GM12865 (cell line): ENCODE measurements around the gene CNTD1.
A peak's percentile ranks its signal among the peaks of the same experiment; 100 is the strongest.

Experiments used
- DNase-seq: peaks from one replicate; pipeline ENCODE4 v3.0.0; 2010; ENCODE audit warnings: low read depth
- H3K4me3 ChIP-seq: 2 replicates; pipeline ENCODE4 v1.5.1; 2011; ENCODE audit warnings: mild to moderate bottlenecking, low read depth, low read length, control low read depth
- TF ChIP-seq, protein P1 (sequence below): IDR thresholded peaks from 2 replicates; pipeline ENCODE4 v1.5.1; 2011; ENCODE audit warnings: low read length, control low read depth, low read depth, inconsistent platforms; ENCODE audit not compliant: insufficient read depth; ENCODE audit errors: missing control alignments

Gene CNTD1

DNA sequence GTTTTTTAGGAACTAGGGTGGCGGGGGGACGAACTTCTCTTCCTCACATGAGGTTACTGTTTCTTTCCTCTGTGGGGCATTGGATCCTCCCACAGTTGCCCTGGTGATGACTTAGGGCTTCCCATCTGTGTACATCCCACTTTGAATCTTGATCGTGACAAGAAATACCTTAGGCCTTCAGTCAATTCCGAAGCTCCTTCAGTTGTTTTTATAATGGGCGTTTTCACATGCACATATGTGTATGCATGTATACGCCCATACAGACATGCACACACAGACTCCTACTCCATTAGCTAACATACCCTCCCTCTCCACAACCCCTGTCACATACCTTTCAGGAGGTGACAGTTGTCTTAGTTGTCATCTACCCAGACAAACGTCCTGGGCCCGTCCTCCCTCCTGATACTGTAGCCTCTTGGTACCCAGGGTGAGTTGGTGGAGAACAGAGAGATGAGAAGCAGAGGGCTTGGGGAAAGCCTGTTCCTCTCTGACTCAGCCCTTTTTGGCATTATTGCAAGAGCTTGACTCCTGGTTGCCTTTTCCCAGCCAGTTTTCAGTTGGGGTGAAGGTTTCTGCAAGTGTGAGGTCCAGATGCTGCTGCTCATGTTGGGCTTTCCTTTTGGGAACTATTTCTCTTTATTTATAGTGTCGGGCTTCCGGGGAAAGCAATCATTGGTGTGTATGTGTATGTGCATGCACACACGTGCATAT lies 43.5 kb downstream of the CNTD1 start:
- H3K4me3 ChIP-seq: no peak overlapping the region
- no peak for DNase-seq
- TF ChIP-seq, protein P1, sequence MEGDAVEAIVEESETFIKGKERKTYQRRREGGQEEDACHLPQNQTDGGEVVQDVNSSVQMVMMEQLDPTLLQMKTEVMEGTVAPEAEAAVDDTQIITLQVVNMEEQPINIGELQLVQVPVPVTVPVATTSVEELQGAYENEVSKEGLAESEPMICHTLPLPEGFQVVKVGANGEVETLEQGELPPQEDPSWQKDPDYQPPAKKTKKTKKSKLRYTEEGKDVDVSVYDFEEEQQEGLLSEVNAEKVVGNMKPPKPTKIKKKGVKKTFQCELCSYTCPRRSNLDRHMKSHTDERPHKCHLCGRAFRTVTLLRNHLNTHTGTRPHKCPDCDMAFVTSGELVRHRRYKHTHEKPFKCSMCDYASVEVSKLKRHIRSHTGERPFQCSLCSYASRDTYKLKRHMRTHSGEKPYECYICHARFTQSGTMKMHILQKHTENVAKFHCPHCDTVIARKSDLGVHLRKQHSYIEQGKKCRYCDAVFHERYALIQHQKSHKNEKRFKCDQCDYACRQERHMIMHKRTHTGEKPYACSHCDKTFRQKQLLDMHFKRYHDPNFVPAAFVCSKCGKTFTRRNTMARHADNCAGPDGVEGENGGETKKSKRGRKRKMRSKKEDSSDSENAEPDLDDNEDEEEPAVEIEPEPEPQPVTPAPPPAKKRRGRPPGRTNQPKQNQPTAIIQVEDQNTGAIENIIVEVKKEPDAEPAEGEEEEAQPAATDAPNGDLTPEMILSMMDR: no peak

DNA sequence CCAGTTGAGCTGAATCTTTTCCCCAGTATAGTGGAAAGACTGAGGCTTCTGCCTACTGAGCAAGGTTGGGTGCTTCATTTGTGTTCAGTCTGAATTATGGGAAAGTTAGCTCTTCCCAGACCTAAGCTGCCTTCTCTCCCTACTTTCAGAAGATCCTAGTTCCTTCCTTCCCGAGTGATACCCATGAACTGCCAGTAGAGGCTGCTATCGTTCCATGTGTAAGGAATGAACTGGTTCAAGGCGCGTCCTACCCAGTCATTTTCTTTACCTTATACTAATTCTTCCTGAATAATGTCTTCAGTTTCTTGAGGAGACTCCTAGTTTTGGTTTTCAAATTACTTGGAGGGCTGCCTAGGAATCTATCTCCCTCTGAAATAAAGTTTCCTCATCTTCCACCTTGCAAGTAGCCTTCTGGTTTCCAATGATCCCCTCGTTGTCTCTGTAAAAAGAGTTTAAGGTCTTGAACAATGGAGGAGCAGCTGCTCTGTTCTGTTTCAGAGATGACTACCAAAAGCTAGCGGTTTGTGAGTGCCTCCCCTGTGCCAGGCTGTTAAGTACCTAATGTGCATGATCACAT lies 44.8 kb downstream of the CNTD1 start:
- peak; percentile 37 for DNase-seq
- TF ChIP-seq, protein P1: peak; percentile 81
- H3K4me3 ChIP-seq: no peak overlapping the region

DNA sequence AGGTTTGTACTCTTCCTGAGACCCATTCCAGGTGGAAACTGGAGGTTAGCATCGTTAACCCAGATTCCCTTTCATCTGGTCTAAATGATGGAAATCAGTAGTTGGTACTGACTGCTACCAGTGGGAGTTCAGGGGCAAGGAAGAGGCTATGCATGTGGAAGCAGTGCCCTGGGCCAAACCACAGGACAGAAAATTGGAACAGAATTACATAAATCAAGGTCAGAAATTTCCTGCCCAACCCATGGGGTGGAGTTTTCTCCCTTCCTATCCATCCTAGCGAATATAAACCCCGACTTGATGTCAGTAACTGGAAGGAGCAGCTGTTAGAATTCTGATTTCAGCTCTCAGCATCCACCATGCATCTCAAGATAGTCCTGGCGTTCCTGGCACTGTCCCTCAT lies 45.6 kb downstream of the CNTD1 start, which contains the start of gene AOC2:
Gene AOC2 (plus strand): TSS at position 310 of the 400 bp plus-strand sequence. CDS start 47 bp downstream, at position 357.
- no peak within 1 kb of the TSS for H3K4me3 ChIP-seq
- no peak for DNase-seq
- TF ChIP-seq, protein P1: no peak

DNA sequence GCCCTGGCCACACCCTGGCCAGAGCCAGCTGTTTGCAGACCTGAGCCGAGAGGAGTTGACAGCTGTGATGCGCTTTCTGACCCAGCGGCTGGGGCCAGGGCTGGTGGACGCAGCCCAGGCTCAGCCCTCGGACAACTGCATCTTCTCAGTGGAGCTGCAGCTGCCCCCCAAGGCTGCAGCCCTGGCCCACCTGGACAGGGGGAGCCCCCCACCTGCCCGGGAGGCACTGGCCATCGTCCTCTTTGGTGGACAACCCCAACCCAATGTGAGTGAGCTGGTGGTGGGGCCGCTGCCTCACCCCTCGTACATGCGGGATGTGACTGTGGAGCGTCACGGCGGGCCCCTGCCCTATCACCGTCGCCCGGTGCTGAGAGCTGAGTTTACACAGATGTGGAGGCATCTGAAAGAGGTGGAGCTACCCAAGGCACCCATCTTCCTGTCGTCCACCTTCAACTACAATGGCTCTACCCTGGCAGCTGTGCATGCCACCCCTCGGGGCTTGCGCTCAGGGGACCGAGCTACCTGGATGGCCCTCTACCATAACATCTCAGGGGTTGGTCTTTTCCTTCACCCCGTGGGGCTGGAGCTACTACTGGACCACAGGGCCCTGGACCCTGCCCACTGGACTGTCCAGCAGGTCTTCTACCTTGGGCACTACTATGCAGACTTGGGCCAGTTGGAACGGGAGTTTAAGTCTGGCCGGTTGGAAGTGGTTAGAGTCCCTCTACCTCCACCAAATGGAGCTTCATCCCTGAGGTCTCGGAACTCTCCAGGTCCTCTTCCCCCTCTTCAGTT lies 46.3 kb downstream of the CNTD1 start:
- TF ChIP-seq, protein P1: no peak
- no peak for DNase-seq
- no peak overlapping the region for H3K4me3 ChIP-seq

DNA sequence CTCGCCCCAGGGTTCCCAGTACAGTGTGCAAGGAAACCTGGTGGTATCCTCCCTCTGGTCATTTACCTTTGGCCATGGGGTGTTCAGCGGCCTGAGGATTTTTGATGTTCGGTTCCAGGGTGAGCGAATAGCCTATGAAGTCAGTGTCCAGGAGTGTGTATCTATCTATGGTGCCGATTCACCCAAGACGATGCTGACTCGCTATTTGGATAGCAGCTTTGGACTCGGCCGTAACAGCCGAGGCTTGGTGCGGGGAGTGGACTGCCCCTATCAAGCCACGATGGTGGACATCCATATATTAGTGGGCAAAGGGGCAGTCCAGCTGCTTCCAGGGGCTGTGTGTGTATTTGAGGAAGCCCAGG lies 46.9 kb downstream of the CNTD1 start:
- TF ChIP-seq, protein P1: no peak
- no peak overlapping the region for H3K4me3 ChIP-seq
- DNase-seq: no peak

DNA sequence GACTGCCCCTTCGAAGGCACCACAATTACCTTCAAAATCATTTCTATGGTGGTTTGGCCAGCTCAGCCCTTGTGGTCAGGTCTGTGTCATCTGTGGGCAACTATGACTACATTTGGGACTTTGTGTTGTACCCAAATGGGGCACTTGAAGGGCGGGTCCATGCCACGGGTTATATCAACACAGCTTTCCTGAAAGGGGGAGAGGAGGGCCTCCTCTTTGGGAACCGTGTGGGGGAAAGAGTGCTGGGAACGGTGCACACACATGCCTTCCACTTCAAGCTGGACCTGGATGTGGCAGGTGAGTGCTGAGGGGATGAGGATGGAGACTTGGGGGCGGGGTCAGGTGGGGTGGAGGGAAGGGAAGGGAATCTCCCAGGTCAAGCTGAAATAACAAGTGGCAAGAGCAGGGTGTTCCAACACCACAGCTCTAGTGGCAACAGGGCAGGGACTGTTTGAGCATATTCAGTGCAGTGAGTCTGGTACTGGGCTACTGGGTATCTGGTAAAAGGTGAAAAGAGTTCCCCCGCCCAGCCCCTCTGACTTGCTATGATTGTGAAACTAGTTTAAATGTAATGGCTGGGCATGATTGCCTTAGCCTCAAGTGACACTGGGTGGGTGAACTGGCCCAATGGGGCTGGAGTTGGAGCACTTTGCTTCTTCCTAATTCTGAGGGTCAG lies 47.4 kb downstream of the CNTD1 start:
- DNase-seq: no peak
- TF ChIP-seq, protein P1: no peak
- no peak overlapping the region for H3K4me3 ChIP-seq
